Thyroid gland (tissue), 4 donors: ENCODE data around the gene PIK3CD.

Experiments used
- CTCF ChIP-seq, 6 experiments: fragments of 200-600 bp in 3 of 6; fragments of 450-650 bp in 3 of 6; sonication (generic) in 3 of 6; IDR thresholded peaks; one replicate each; pipeline ENCODE4 v1.5.1; 2016 to 2019; ENCODE audit warnings: antibody characterized with exemption in 6 of 6, mild to moderate bottlenecking in 2 of 6, inconsistent platforms in 1 of 6, moderate library complexity in 1 of 6
- POLR2A ChIP-seq, 2 donors: fragments of 450-650 bp; IDR thresholded peaks; one replicate each; pipeline ENCODE4 v1.6.1; 2017; ENCODE audit warnings: antibody characterized with exemption in 2 of 2, mild to moderate bottlenecking in 2 of 2, moderate library complexity in 1 of 2

GRCh38 chr1:9726406-9726805, 74.9 kb downstream of the PIK3CD start:
- TF ChIP-seq CTCF (IDR thresholded peaks at IDR 0.05) (no peak), POLR2A (IDR thresholded peaks at IDR 0.05) (no peak)
